GM12801 (cell line): Measurements from ENCODE around the gene RAVER1.

ENCODE experiments used
- CTCF ChIP-seq: IDR thresholded peaks from one replicate; pipeline ENCODE4 v1.5.1; 2011; ENCODE audit warnings: control low read depth; ENCODE audit not compliant: insufficient read length; ENCODE audit errors: extremely low read depth

The RAVER1 gene

GRCh38 chr19:10283301-10284064 is 49.8 kb downstream of the RAVER1 start:
- no peak for TF ChIP-seq CTCF

GRCh38 chr19:10279737-10280442 is 53.4 kb downstream of the RAVER1 start:
- TF ChIP-seq CTCF, result no peak

- no peak for TF ChIP-seq CTCF
These were observed 54.4 kb downstream of the RAVER1 start for GRCh38 chr19:10278935-10279334.

- TF ChIP-seq CTCF, result no peak
These were observed 55.3 kb downstream of the RAVER1 start for GRCh38 chr19:10277795-10278589.

- TF ChIP-seq CTCF, result no peak
These were observed 58.7 kb downstream of the RAVER1 start for GRCh38 chr19:10274589-10274988.

GRCh38 chr19:10271543-10272086 is 61.7 kb downstream of the RAVER1 start:
- TF ChIP-seq CTCF, result no peak
